Mesothelial cell of epicardium (in vitro differentiated cells): ENCODE measurements around the gene ZNF526. TPM values are rescaled to one million over a fixed set of nuclear protein-coding genes. Genes with fewer than 3 reads are reported as not detected.

Experiments used
- DNase-seq, 2 experiments: peaks; one replicate each; pipeline ENCODE4 v3.0.0; 2021; ENCODE audit warnings: low spot score in 2 of 2; ENCODE audit not compliant: unreplicated experiment in 2 of 2
- H3K27ac Mint-ChIP-seq: 2 replicates; pipeline ENCODE4 v1.8.0; 2021; ENCODE audit warnings: mixed read lengths
- H3K27me3 Mint-ChIP-seq: 2 replicates; pipeline ENCODE4 v1.8.0; 2021; ENCODE audit warnings: low read depth, mixed read lengths
- H3K36me3 Mint-ChIP-seq: 2 replicates; pipeline ENCODE4 v1.8.0; 2021; ENCODE audit warnings: mixed read lengths
- H3K4me1 Mint-ChIP-seq: 2 replicates; pipeline ENCODE4 v1.8.0; 2021; ENCODE audit warnings: mixed read lengths
- H3K4me3 Mint-ChIP-seq: 2 replicates; pipeline ENCODE4 v1.8.0; 2021; ENCODE audit warnings: mild to moderate bottlenecking, moderate library complexity, mixed read lengths
- H3K9me3 Mint-ChIP-seq: 2 replicates; pipeline ENCODE4 v1.8.0; 2021; ENCODE audit warnings: mixed read lengths
- CTCF ChIP-seq: fragments of 200-600 bp; sonication (generic); IDR thresholded peaks from one replicate; pipeline ENCODE4 v1.5.0; 2021; ENCODE audit warnings: antibody characterized with exemption; ENCODE audit not compliant: unreplicated experiment
- total RNA-seq: library from RNA; stranded (reverse); gene quantifications from 3 replicates; pipeline ENCODE4 v1.2.1, GENCODE V29; 2021

Gene ZNF526
- total RNA-seq, 1 donor from 2014 or later: 13.3 TPM

- TF ChIP-seq CTCF: no peak
- Mint-ChIP-seq H3K4me3 (peak overlapping the region; percentile 82), H3K27ac (peak overlapping the region; percentile 96), H3K27me3 (no peaks in the 10 kb centered on the region), H3K9me3 (no peaks in the 10 kb centered on the region), H3K4me1 (peaks cover 27% of the 10 kb centered on the region), H3K36me3 (peaks cover 6% of the 10 kb centered on the region)
- no peak for DNase-seq
Observed at GRCh38 chr19:42269478-42270345, 49.6 kb downstream of the ZNF526 start.

DNA sequence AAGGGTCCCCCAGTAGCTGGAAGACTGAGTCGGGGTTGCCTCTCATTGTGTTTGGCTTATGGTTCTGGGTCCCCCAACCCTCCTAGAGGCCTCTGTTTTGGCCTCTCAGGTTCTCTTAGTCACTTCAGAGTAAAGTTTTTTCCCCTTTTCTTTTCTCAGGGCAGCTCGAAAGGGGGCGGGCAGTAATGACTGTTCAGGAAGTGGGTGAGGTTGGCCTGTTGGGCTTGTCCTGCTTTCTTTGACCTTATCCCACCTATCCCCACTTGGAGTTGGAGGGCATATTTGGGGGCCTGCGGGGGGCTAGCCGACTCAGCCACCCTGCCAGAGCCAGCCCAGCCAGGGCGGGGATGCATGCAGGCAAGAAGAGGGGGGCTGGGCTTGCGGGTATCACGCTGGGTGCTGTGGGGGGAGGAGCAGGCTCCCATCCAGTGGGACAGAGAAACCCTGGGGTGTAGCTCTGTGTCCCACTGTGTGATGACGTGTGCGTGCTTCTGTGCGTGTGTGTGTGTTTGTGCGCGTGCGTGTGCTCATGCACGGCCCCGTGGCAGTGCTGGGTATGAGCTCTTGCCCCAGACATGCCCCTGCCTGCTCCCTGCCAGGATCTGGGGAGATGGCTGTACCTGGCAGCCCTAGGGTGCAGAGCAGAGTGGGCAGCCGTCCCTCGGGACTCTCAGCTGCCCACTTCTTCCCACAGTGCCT lies 50.4 kb downstream of the ZNF526 start:
- H3K36me3 Mint-ChIP-seq: peaks cover 12% of the 10 kb centered on the region
- peak overlapping the region; percentile 82 for H3K4me3 Mint-ChIP-seq
- H3K4me1 Mint-ChIP-seq: peaks cover 30% of the 10 kb centered on the region
- peak overlapping the region; percentile 96 for H3K27ac Mint-ChIP-seq
- H3K9me3 Mint-ChIP-seq: no peaks in the 10 kb centered on the region
- no peaks in the 10 kb centered on the region for H3K27me3 Mint-ChIP-seq
- TF ChIP-seq CTCF: no peak
- DNase-seq: no peak

DNA sequence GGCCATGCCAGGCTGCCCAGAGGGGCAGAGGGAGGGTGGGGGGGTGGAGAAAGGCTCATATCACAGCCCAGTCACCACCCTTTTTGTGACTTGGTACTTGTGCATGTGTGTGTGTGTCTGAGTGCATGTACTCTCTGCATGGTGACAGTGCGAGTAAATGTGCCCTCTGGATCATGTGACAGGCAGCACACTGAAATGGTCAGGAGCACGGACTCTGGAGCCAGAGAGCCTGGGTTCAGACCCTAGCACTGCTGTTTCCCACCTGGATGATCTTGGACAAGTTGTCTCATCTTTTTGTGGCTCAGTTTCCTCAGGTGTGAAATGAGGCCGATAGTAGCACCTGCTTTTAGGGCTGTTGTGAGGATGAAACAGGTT lies 50.9 kb downstream of the ZNF526 start:
- H3K4me1 Mint-ChIP-seq: peaks cover 32% of the 10 kb centered on the region
- no peak overlapping the region for H3K27ac Mint-ChIP-seq
- no peak for TF ChIP-seq CTCF
- H3K9me3 Mint-ChIP-seq: no peaks in the 10 kb centered on the region
- no peak for DNase-seq
- peaks cover 16% of the 10 kb centered on the region for H3K36me3 Mint-ChIP-seq
- no peaks in the 10 kb centered on the region for H3K27me3 Mint-ChIP-seq
- H3K4me3 Mint-ChIP-seq: peak overlapping the region; percentile 33

DNA sequence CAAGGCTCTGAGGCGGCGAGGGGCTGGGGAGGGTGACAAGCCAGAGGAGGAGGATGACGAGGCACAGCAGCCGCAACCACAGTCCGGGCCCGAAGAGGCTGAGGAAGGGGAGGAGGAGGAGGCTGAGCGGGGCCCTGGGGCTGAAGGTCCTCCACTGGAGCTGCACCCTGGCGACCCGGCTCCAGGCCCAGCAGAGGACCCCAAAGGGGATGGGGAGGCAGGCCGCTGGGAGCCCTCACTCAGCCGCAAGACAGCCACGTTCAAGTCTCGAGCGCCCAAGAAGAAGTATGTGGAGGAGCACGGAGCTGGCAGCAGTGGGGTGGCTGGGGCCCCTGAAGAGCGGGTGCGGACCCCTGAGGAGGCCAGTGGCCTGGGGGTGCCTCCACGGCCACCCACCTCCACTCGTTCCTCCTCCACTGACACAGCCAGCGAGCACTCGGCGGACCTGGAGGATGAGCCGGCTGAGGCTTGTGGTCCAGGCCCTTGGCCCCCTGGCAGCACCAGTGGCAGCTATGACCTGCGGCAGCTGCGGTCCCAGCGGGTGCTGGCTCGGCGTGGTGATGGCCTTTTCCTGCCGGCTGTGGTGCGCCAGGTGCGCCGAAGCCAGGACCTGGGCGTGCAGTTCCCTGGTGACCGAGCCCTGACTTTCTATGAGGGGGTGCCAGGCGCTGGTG lies 51.9 kb downstream of the ZNF526 start:
- no peak for TF ChIP-seq CTCF

GRCh38 chr19:42272535-42272897 lies 52.4 kb downstream of the ZNF526 start:
- Mint-ChIP-seq H3K4me3 (no peak overlapping the region), H3K27ac (no peak overlapping the region), H3K27me3 (no peaks in the 10 kb centered on the region), H3K36me3 (peaks cover 18% of the 10 kb centered on the region), H3K4me1 (peaks cover 35% of the 10 kb centered on the region), H3K9me3 (no peaks in the 10 kb centered on the region)
- DNase-seq: no peak
- TF ChIP-seq CTCF: no peak

More for the DNA sequence above, 51.9 kb downstream of the ZNF526 start:
- no peaks in the 10 kb centered on the region for H3K27me3 Mint-ChIP-seq
- no peak overlapping the region for H3K4me3 Mint-ChIP-seq
- peaks cover 35% of the 10 kb centered on the region for H3K4me1 Mint-ChIP-seq
- H3K9me3 Mint-ChIP-seq: no peaks in the 10 kb centered on the region
- peaks cover 18% of the 10 kb centered on the region for H3K36me3 Mint-ChIP-seq
- H3K27ac Mint-ChIP-seq: no peak overlapping the region
- peak in 1 of 2 experiments; percentile 20 for DNase-seq
